Uterus (tissue), 4 donors: ENCODE results near the gene LGR6. TPM values are rescaled to one million over a fixed set of nuclear protein-coding genes. Genes with fewer than 3 reads are reported as not detected.

Experiments
- DNase-seq, 2 donors: peaks; one replicate each; pipeline ENCODE4 v3.0.0-alpha.2; 2019 to 2020
- H3K27ac ChIP-seq, 2 donors: fragments of 200-600 bp; sonication (generic); 1 replicate in 1 of 2; 2 replicates in 1 of 2; pipeline ENCODE4 v1.5.1; 2016 to 2018
- H3K27me3 ChIP-seq, 2 donors: fragments of 200-600 bp; sonication (generic); one replicate each; pipeline ENCODE4 v1.5.1; 2018 to 2019; ENCODE audit warnings: control low read depth in 1 of 2
- H3K36me3 ChIP-seq, 2 donors: fragments of 200-600 bp; sonication (generic); one replicate each; pipeline ENCODE4 v1.5.1; 2019; ENCODE audit warnings: control low read depth in 1 of 2
- H3K4me1 ChIP-seq, 2 donors: fragments of 200-600 bp; sonication (generic); one replicate each; pipeline ENCODE4 v1.5.1; 2018 to 2019; ENCODE audit warnings: control low read depth in 1 of 2
- H3K4me3 ChIP-seq, 2 donors: fragments of 200-600 bp; sonication (generic); 1 replicate in 1 of 2; 2 replicates in 1 of 2; pipeline ENCODE4 v1.5.1; 2018 to 2019; ENCODE audit warnings: mild to moderate bottlenecking in 1 of 2
- H3K9me3 ChIP-seq, 2 donors: fragments of 200-600 bp; sonication (generic); one replicate each; pipeline ENCODE4 v1.5.1; 2019; ENCODE audit warnings: control low read depth in 1 of 2
- CTCF ChIP-seq, 4 experiments: fragments of 200-600 bp in 2 of 4; fragments of 450-650 bp in 2 of 4; sonication (generic) in 2 of 4; IDR thresholded peaks; one replicate each; pipeline ENCODE4 v1.5.1; 2016 to 2019; ENCODE audit warnings: antibody characterized with exemption in 4 of 4, mild to moderate bottlenecking in 2 of 4, moderate library complexity in 1 of 4
- POLR2A ChIP-seq, 2 donors: fragments of 450-650 bp; IDR thresholded peaks; one replicate each; pipeline ENCODE4 v1.6.1; 2016; ENCODE audit warnings: antibody characterized with exemption in 2 of 2, mild to moderate bottlenecking in 1 of 2, moderate library complexity in 1 of 2
- intact Hi-C: fragments of 100-400 bp; cut with DNase I; formaldehyde crosslinking; loops from one replicate; pipeline ENCODE4 v1.15.1; 2023; ENCODE audit warnings: low total_unique reads
- total RNA-seq, 4 donors: library from RNA; depleted of rRNA in 3 of 4; stranded (reverse); fragments of >200 nt in 3 of 4; gene quantifications; one replicate each; pipeline versions ENCODE4 v1.1.0 to v1.2.4, GENCODE V29; 2014 to 2023
- donor health status: DM: yes; HTN: yes; CAD: no.

LGR6 gene
- total RNA-seq, 4 donors from 2014 or later, result 3.5 to 7.2 (median 4.0) TPM; not detected in 1

DNA sequence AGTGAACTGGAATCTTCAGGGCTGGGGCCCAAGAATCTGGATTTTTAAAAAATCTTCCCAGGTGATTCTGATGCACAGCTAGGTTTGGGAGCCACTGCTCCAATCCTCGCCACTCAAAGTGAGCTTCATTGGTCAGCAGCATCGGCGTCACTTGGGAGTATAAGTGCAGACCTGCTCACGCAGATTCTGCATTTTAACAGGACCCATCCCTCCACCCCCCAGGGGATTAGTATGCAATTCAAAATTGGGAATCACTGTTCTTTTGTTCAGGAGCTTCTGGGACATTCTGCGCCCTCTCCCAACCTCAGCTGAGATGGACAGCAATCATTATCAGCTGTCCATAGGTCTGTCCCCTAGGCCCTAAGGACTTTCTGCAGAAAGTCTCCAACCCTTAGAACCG, 53.5 kb downstream of the LGR6 start:
- no peak overlapping the region for H3K27ac ChIP-seq
- no peak for DNase-seq
- no peak overlapping the region for H3K4me3 ChIP-seq
- intact Hi-C loops, result no loop called here
- H3K27me3 ChIP-seq, result no peaks in the 10 kb centered on the region
- no peaks in the 10 kb centered on the region for H3K4me1 ChIP-seq
- no peaks in the 10 kb centered on the region for H3K36me3 ChIP-seq
- no peak for TF ChIP-seq CTCF (IDR thresholded peaks at IDR 0.05)
- no peak for TF ChIP-seq POLR2A (IDR thresholded peaks at IDR 0.05)
- H3K9me3 ChIP-seq, result no peaks in the 10 kb centered on the region

GRCh38 chr1:202247837-202248795, 54.5 kb downstream of the LGR6 start:
- H3K27me3 ChIP-seq, result no peaks in the 10 kb centered on the region
- H3K36me3 ChIP-seq, result no peaks in the 10 kb centered on the region
- no peak for DNase-seq
- H3K4me3 ChIP-seq, result no peak overlapping the region
- no peaks in the 10 kb centered on the region for H3K9me3 ChIP-seq
- no peaks in the 10 kb centered on the region for H3K4me1 ChIP-seq
- intact Hi-C loops, result no loop called here
- TF ChIP-seq POLR2A (IDR thresholded peaks at IDR 0.05) (no peak), CTCF (IDR thresholded peaks at IDR 0.05) (no peak)
- no peak overlapping the region for H3K27ac ChIP-seq

DNA sequence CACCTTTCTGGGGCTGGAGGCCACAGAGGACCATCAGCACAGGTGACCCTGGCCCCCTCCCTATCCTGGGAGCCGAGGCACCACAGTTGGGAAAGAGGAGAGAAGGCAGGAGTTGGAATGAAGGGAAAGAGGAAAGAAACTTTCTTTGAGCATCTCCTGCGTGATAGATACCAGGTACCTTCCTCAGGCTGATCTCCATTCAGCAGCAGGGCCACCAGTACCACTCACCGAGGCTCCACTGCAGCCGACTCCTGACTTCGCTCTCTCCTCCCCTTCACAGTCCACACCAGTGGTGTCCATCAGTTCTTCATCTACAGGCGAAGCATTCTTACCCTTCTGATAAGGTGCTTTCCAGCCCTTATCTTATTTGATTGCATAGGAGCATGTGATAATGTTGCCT, 55.3 kb downstream of the LGR6 start:
- intact Hi-C loops, result no loop called here
- DNase-seq, result no peak
- Histone ChIP-seq H3K4me3 (no peak overlapping the region), H3K27ac (no peak overlapping the region), H3K27me3 (no peaks in the 10 kb centered on the region), H3K36me3 (no peaks in the 10 kb centered on the region), H3K4me1 (no peaks in the 10 kb centered on the region), H3K9me3 (no peaks in the 10 kb centered on the region)
- TF ChIP-seq CTCF (IDR thresholded peaks at IDR 0.05), result no peak
- no peak for TF ChIP-seq POLR2A (IDR thresholded peaks at IDR 0.05)

GRCh38 chr1:202249436-202249835, 55.8 kb downstream of the LGR6 start:
- Histone ChIP-seq H3K27me3 (no peaks in the 10 kb centered on the region), H3K27ac (no peak overlapping the region), H3K36me3 (no peaks in the 10 kb centered on the region), H3K4me3 (no peak overlapping the region), H3K9me3 (no peaks in the 10 kb centered on the region), H3K4me1 (no peaks in the 10 kb centered on the region)
- no peak for DNase-seq
- intact Hi-C loops, result no loop called here
- TF ChIP-seq CTCF (IDR thresholded peaks at IDR 0.05) (no peak), POLR2A (IDR thresholded peaks at IDR 0.05) (no peak)

DNA sequence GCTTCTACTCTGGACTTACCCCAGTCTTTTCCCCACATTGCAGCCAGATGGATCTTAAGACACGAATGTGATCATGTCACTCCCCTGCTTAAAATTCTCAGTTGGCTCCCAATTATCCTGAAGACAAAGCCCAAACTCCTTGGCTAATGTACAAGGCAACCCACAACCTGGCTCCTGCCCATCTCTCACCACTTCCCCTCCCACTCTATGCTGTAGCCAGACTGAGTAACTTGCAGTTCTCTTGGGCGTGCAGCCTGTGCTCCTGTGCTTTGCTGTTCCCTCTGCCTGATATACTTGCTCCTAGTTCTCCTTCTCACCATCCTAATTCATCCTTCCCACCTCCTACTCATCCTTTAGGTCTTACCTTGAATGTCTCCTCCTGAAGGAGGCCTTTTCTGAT, 56.2 kb downstream of the LGR6 start:
- Histone ChIP-seq H3K9me3 (no peaks in the 10 kb centered on the region), H3K27me3 (no peaks in the 10 kb centered on the region), H3K4me1 (no peaks in the 10 kb centered on the region), H3K4me3 (no peak overlapping the region), H3K27ac (no peak overlapping the region), H3K36me3 (no peaks in the 10 kb centered on the region)
- DNase-seq, result no peak
- TF ChIP-seq POLR2A (IDR thresholded peaks at IDR 0.05) (no peak), CTCF (IDR thresholded peaks at IDR 0.05) (no peak)
- intact Hi-C loops, result no loop called here
